ENCODE measurements around the gene CCDC78. TPM values are rescaled to one million over a fixed set of nuclear protein-coding genes. Genes with fewer than 3 reads are reported as not detected.

CCDC78 gene
- total and polyA plus RNA-seq, 2 of the 13 experiments (the other 11 are each of a cell fraction or from before 2014, with no cell fraction given): 0.53 to 1.5 TPM

DNA sequence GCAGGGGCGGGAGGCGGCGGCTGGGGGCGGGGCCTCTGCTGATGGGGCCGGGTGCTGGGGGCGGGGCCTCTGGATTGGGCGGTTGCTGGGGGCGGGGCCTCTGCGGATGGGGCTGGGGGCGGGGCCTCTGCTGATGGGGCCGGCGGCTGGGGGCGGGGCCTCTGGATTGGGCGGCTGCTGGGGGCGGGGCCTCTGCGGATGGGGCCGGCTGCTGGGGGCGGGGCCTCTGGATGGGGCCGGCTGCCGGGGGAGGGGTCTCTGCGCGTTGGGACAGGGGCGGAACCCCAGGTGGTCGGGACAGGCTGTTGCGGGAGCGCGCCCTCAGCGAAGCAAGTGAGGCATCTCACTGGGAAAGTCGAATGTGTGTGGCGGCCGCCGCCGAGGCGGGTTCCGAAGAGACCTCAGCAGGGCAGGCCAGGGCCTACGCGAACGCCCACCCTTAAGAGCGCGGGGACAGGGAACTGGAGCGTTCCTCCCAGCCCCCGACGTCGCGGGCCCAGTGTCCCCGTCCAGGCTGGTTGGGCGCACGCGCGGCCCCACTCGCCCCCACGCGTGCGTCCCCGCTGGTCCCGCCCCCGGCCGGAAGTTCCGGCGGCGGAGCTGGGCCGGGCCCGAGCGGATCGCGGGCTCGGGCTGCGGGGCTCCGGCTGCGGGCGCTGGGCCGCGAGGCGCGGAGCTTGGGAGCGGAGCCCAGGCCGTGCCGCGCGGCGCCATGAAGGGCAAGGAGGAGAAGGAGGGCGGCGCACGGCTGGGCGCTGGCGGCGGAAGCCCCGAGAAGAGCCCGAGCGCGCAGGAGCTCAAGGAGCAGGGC, 46.2 kb downstream of the CCDC78 start, which contains the start of gene STUB1 (continued):
- TF ChIP-seq, protein P1, sequence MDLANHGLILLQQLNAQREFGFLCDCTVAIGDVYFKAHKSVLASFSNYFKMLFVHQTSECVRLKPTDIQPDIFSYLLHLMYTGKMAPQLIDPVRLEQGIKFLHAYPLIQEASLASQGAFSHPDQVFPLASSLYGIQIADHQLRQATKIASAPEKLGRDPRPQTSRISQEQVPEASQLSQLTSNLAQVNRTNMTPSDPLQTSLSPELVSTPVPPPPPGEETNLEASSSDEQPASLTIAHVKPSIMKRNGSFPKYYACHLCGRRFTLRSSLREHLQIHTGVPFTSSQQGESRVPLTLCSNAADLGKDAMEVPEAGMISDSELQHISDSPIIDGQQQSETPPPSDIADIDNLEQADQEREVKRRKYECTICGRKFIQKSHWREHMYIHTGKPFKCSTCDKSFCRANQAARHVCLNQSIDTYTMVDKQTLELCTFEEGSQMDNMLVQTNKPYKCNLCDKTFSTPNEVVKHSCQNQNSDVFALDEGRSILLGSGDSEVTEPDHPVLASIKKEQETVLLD (CRISPR knock-in tag; IDR thresholded peaks at IDR 0.05; ENCODE audit: low read depth): peak; percentile 68; the same call in 1 of the 2 replicates
- TF ChIP-seq ZNF672 (CRISPR knock-in tag; IDR thresholded peaks at IDR 0.05) (no peak), NCOR1 (IDR thresholded peaks at IDR 0.05; ENCODE audit: borderline replicate concordance, low read length) (no peak), ZNF546 (CRISPR knock-in tag; conservative IDR thresholded peaks at IDR 0.05) (0 out of 2 replicates have a peak, but pooled peaks have one; percentile 47), ZNF777 (CRISPR knock-in tag; IDR thresholded peaks at IDR 0.05) (peak; percentile 99), SP1 (IDR thresholded peaks at IDR 0.05) (no peak), SP1 (CRISPR knock-in tag; IDR thresholded peaks at IDR 0.05) (0 out of 2 replicates have a peak, but pooled peaks have one; percentile 35), ZNF790 (CRISPR knock-in tag; IDR thresholded peaks at IDR 0.05; ENCODE audit: borderline replicate concordance) (peak; percentile 50), ZNF607 (CRISPR knock-in tag; IDR thresholded peaks at IDR 0.05; ENCODE audit: borderline replicate concordance) (0 out of 2 replicates have a peak, but pooled peaks have one; percentile 62), MTF2 (CRISPR knock-in tag; IDR thresholded peaks at IDR 0.05; ENCODE audit: borderline replicate concordance) (no peak), ZSCAN21 (CRISPR knock-in tag; IDR thresholded peaks at IDR 0.05; ENCODE audit: borderline replicate concordance) (peak; percentile 56; the same call in 1 of the 2 replicates), ZNF264 (CRISPR knock-in tag; IDR thresholded peaks at IDR 0.05) (0 out of 2 replicates have a peak, but pooled peaks have one; percentile 29), RFX5 (IDR thresholded peaks at IDR 0.05; ENCODE audit: low read depth, low read length) (no peak), NRL (CRISPR knock-in tag; IDR thresholded peaks at IDR 0.05; ENCODE audit: borderline replicate concordance) (no peak), ZNF644 (CRISPR knock-in tag; IDR thresholded peaks at IDR 0.05; ENCODE audit: low read depth) (no peak), ZFP36L1 (CRISPR knock-in tag; IDR thresholded peaks at IDR 0.05) (no peak), MED1 (CRISPR knock-in tag; IDR thresholded peaks at IDR 0.05) (peak; percentile 16; the same call in 1 of the 2 replicates)
- TF ChIP-seq, protein P2, sequence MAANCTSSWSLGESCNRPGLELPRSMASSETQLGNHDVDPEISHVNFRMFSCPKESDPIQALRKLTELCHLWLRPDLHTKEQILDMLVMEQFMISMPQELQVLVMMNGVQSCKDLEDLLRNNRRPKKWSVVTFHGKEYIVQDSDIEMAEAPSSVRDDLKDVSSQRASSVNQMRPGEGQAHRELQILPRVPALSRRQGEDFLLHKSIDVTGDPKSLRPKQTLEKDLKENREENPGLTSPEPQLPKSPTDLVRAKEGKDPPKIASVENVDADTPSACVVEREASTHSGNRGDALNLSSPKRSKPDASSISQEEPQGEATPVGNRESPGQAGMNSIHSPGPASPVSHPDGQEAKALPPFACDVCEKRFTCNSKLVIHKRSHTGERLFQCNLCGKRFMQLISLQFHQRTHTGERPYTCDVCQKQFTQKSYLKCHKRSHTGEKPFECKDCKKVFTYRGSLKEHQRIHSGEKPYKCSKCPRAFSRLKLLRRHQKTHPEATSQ (CRISPR knock-in tag; IDR thresholded peaks at IDR 0.05; ENCODE audit: borderline replicate concordance): no peak
- TF ChIP-seq, protein P3, sequence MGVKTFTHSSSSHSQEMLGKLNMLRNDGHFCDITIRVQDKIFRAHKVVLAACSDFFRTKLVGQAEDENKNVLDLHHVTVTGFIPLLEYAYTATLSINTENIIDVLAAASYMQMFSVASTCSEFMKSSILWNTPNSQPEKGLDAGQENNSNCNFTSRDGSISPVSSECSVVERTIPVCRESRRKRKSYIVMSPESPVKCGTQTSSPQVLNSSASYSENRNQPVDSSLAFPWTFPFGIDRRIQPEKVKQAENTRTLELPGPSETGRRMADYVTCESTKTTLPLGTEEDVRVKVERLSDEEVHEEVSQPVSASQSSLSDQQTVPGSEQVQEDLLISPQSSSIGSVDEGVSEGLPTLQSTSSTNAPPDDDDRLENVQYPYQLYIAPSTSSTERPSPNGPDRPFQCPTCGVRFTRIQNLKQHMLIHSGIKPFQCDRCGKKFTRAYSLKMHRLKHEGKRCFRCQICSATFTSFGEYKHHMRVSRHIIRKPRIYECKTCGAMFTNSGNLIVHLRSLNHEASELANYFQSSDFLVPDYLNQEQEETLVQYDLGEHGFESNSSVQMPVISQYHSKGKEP (CRISPR knock-in tag; IDR thresholded peaks at IDR 0.05): no peak
- TF ChIP-seq, protein P4, sequence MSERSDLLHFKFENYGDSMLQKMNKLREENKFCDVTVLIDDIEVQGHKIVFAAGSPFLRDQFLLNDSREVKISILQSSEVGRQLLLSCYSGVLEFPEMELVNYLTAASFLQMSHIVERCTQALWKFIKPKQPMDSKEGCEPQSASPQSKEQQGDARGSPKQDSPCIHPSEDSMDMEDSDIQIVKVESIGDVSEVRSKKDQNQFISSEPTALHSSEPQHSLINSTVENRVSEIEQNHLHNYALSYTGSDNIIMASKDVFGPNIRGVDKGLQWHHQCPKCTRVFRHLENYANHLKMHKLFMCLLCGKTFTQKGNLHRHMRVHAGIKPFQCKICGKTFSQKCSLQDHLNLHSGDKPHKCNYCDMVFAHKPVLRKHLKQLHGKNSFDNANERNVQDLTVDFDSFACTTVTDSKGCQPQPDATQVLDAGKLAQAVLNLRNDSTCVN (CRISPR knock-in tag; IDR thresholded peaks at IDR 0.05; ENCODE audit: borderline replicate concordance): peak; percentile 17; the same call in 1 of the 2 replicates
- TF ChIP-seq, protein P5, sequence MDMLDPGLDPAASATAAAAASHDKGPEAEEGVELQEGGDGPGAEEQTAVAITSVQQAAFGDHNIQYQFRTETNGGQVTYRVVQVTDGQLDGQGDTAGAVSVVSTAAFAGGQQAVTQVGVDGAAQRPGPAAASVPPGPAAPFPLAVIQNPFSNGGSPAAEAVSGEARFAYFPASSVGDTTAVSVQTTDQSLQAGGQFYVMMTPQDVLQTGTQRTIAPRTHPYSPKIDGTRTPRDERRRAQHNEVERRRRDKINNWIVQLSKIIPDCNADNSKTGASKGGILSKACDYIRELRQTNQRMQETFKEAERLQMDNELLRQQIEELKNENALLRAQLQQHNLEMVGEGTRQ (IDR thresholded peaks at IDR 0.05; ENCODE audit: low read depth, low read length): no peak
- TF ChIP-seq, protein P5 (CRISPR knock-in tag; IDR thresholded peaks at IDR 0.05; ENCODE audit: borderline replicate concordance): no peak
